PC-3 (cell line): Measurements from ENCODE around the gene GNAT3.

ENCODE experiments used
- EZH2 ChIP-seq: fragments of 300-600 bp; sonication (generic); IDR thresholded peaks from one replicate; pipeline ENCODE4 v1.6.1; 2017; ENCODE audit warnings: antibody characterized with exemption, mild to moderate bottlenecking, low read length; ENCODE audit not compliant: unreplicated experiment
- TF ChIP-seq, protein P1 (sequence below): fragments of 300-600 bp; sonication (generic); conservative IDR thresholded peaks from 2 replicates; pipeline ENCODE4 v1.5.1; 2017; ENCODE audit warnings: antibody characterized with exemption, low read depth, mild to moderate bottlenecking, low read length

GRCh38 chr7:80526472-80526871, 14.6 kb upstream of the GNAT3 start:
- TF ChIP-seq, protein P1, sequence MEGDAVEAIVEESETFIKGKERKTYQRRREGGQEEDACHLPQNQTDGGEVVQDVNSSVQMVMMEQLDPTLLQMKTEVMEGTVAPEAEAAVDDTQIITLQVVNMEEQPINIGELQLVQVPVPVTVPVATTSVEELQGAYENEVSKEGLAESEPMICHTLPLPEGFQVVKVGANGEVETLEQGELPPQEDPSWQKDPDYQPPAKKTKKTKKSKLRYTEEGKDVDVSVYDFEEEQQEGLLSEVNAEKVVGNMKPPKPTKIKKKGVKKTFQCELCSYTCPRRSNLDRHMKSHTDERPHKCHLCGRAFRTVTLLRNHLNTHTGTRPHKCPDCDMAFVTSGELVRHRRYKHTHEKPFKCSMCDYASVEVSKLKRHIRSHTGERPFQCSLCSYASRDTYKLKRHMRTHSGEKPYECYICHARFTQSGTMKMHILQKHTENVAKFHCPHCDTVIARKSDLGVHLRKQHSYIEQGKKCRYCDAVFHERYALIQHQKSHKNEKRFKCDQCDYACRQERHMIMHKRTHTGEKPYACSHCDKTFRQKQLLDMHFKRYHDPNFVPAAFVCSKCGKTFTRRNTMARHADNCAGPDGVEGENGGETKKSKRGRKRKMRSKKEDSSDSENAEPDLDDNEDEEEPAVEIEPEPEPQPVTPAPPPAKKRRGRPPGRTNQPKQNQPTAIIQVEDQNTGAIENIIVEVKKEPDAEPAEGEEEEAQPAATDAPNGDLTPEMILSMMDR = no peak
- no peak for TF ChIP-seq EZH2
